ENCODE results near the gene QPRT. TPM values are rescaled to one million over a fixed set of nuclear protein-coding genes. Genes with fewer than 3 reads are reported as not detected.
"Not testable (repeated sequence)": the region's sequence is repeated elsewhere in the genome, so short reads cannot be mapped to it uniquely, and the experiment has no call there.

QPRT gene
- total RNA-seq (53.7 and 94.0 TPM in 2 replicates), polyA plus RNA-seq (10.3 and 27.7 TPM in 2 replicates), polyA minus RNA-seq (ENCODE audit: low replicate concordance) (7.1 and 32.4 TPM in 2 replicates)
- 17.9 and 43.7 TPM in 2 replicates for polyA plus RNA-seq (2012)

- Histone ChIP-seq H3K9me3 (ENCODE audit: control insufficient read depth, insufficient read depth, low read depth, low read length) (no peaks in the 10 kb centered on the region), H3K9ac (ENCODE audit: insufficient read depth, low read length) (peak within 1 kb of the TSS; percentile 7), H3K36me3 (ENCODE audit: control insufficient read depth, insufficient read depth, low read length) (no peaks in the 10 kb centered on the region), H4K20me1 (ENCODE audit: control insufficient read depth, extremely low read depth, insufficient read depth, low read length) (no peaks in the 10 kb centered on the region), H2AFZ (ENCODE audit: low read length) (peak within 1 kb of the TSS; percentile 19), H3K4me3 (replicated peaks in 1 of 4; ENCODE audit: control extremely low read depth in 1 of 4, insufficient read depth in 1 of 4, low read depth in 3 of 4, low read length in 4 of 4) (peak within 1 kb of the TSS; percentile 29 to 73 (median 52)), H3K27ac (ENCODE audit: insufficient read depth, low read length) (no peak within 1 kb of the TSS), H3K4me1 (ENCODE audit: control insufficient read depth, extremely low read depth, insufficient read depth, low read length) (no peaks in the 10 kb centered on the region), H3K27me3 (ENCODE audit: control insufficient read depth, insufficient read depth, low read length) (no peaks in the 10 kb centered on the region), H3K4me2 (ENCODE audit: extremely low read depth, insufficient read depth, low read length) (peak within 1 kb of the TSS; percentile 44), H3K79me2 (ENCODE audit: control insufficient read depth, insufficient read depth, low read length) (no peaks in the 10 kb centered on the region)
- TF ChIP-seq CTCF (conservative IDR thresholded peaks at IDR 0.05 in 1 of 2, IDR thresholded peaks at IDR 0.05 in 1 of 2; ENCODE audit: low read depth in 1 of 2, low read length in 2 of 2) = no peak
- peak; percentile 37 to 78 for DNase-seq (ENCODE audit: low read depth in 2 of 2)
Observed at GRCh38 chr16:29678691-29679267, at the start of gene QPRT. Gene QPRT, plus strand, starts transcription at chr16:29679180. Its CDS starts 18 bp downstream, at chr16:29679198.

GRCh38 chr16:29629318-29629717 is 49.7 kb upstream of the QPRT start:
- H2AFZ ChIP-seq (ENCODE audit: low read length); DNase-seq (ENCODE audit: low read depth in 2 of 2); H3K36me3 ChIP-seq (ENCODE audit: control insufficient read depth, insufficient read depth, low read length); H3K9ac ChIP-seq (ENCODE audit: insufficient read depth, low read length); H3K9me3 ChIP-seq (ENCODE audit: control insufficient read depth, insufficient read depth, low read depth, low read length); H3K79me2 ChIP-seq (ENCODE audit: control insufficient read depth, insufficient read depth, low read length); H4K20me1 ChIP-seq (ENCODE audit: control insufficient read depth, extremely low read depth, insufficient read depth, low read length); H3K27ac ChIP-seq (ENCODE audit: insufficient read depth, low read length); H3K4me2 ChIP-seq (ENCODE audit: extremely low read depth, insufficient read depth, low read length); H3K4me3 ChIP-seq (replicated peaks in 1 of 4; ENCODE audit: control extremely low read depth in 1 of 4, insufficient read depth in 1 of 4, low read depth in 3 of 4, low read length in 4 of 4); H3K27me3 ChIP-seq (ENCODE audit: control insufficient read depth, insufficient read depth, low read length); H3K4me1 ChIP-seq (ENCODE audit: control insufficient read depth, extremely low read depth, insufficient read depth, low read length): not testable (repeated sequence)

GRCh38 chr16:29631658-29632057 is 47.3 kb upstream of the QPRT start:
- H3K4me3 ChIP-seq (replicated peaks in 1 of 4; ENCODE audit: control extremely low read depth in 1 of 4, insufficient read depth in 1 of 4, low read depth in 3 of 4, low read length in 4 of 4); H3K79me2 ChIP-seq (ENCODE audit: control insufficient read depth, insufficient read depth, low read length); H3K27me3 ChIP-seq (ENCODE audit: control insufficient read depth, insufficient read depth, low read length); H3K27ac ChIP-seq (ENCODE audit: insufficient read depth, low read length); H3K4me2 ChIP-seq (ENCODE audit: extremely low read depth, insufficient read depth, low read length); H2AFZ ChIP-seq (ENCODE audit: low read length); H4K20me1 ChIP-seq (ENCODE audit: control insufficient read depth, extremely low read depth, insufficient read depth, low read length); DNase-seq (ENCODE audit: low read depth in 2 of 2); H3K9me3 ChIP-seq (ENCODE audit: control insufficient read depth, insufficient read depth, low read depth, low read length); H3K4me1 ChIP-seq (ENCODE audit: control insufficient read depth, extremely low read depth, insufficient read depth, low read length); H3K9ac ChIP-seq (ENCODE audit: insufficient read depth, low read length); H3K36me3 ChIP-seq (ENCODE audit: control insufficient read depth, insufficient read depth, low read length): not testable (repeated sequence)

GRCh38 chr16:29635902-29636301 is 43.1 kb upstream of the QPRT start:
- H3K9ac ChIP-seq (ENCODE audit: insufficient read depth, low read length); H3K4me3 ChIP-seq (replicated peaks in 1 of 4; ENCODE audit: control extremely low read depth in 1 of 4, insufficient read depth in 1 of 4, low read depth in 3 of 4, low read length in 4 of 4); H3K9me3 ChIP-seq (ENCODE audit: control insufficient read depth, insufficient read depth, low read depth, low read length); H3K36me3 ChIP-seq (ENCODE audit: control insufficient read depth, insufficient read depth, low read length); H3K4me2 ChIP-seq (ENCODE audit: extremely low read depth, insufficient read depth, low read length); H2AFZ ChIP-seq (ENCODE audit: low read length); H3K79me2 ChIP-seq (ENCODE audit: control insufficient read depth, insufficient read depth, low read length); DNase-seq (ENCODE audit: low read depth in 2 of 2); H4K20me1 ChIP-seq (ENCODE audit: control insufficient read depth, extremely low read depth, insufficient read depth, low read length); H3K27ac ChIP-seq (ENCODE audit: insufficient read depth, low read length); H3K27me3 ChIP-seq (ENCODE audit: control insufficient read depth, insufficient read depth, low read length); H3K4me1 ChIP-seq (ENCODE audit: control insufficient read depth, extremely low read depth, insufficient read depth, low read length): not testable (repeated sequence)

- not testable (repeated sequence) for H2AFZ ChIP-seq (ENCODE audit: low read length); H3K9ac ChIP-seq (ENCODE audit: insufficient read depth, low read length); H3K4me1 ChIP-seq (ENCODE audit: control insufficient read depth, extremely low read depth, insufficient read depth, low read length); H3K36me3 ChIP-seq (ENCODE audit: control insufficient read depth, insufficient read depth, low read length); H3K27ac ChIP-seq (ENCODE audit: insufficient read depth, low read length); DNase-seq (ENCODE audit: low read depth in 2 of 2); H3K9me3 ChIP-seq (ENCODE audit: control insufficient read depth, insufficient read depth, low read depth, low read length); H3K4me2 ChIP-seq (ENCODE audit: extremely low read depth, insufficient read depth, low read length); H3K79me2 ChIP-seq (ENCODE audit: control insufficient read depth, insufficient read depth, low read length); H3K27me3 ChIP-seq (ENCODE audit: control insufficient read depth, insufficient read depth, low read length); H4K20me1 ChIP-seq (ENCODE audit: control insufficient read depth, extremely low read depth, insufficient read depth, low read length); H3K4me3 ChIP-seq (replicated peaks in 1 of 4; ENCODE audit: control extremely low read depth in 1 of 4, insufficient read depth in 1 of 4, low read depth in 3 of 4, low read length in 4 of 4)
Observed at GRCh38 chr16:29636368-29636767, 42.6 kb upstream of the QPRT start.

GRCh38 chr16:29638751-29639150 is 40.2 kb upstream of the QPRT start:
- not testable (repeated sequence) for H3K9me3 ChIP-seq (ENCODE audit: control insufficient read depth, insufficient read depth, low read depth, low read length); H2AFZ ChIP-seq (ENCODE audit: low read length); H4K20me1 ChIP-seq (ENCODE audit: control insufficient read depth, extremely low read depth, insufficient read depth, low read length); H3K27me3 ChIP-seq (ENCODE audit: control insufficient read depth, insufficient read depth, low read length); H3K4me3 ChIP-seq (replicated peaks in 1 of 4; ENCODE audit: control extremely low read depth in 1 of 4, insufficient read depth in 1 of 4, low read depth in 3 of 4, low read length in 4 of 4); DNase-seq (ENCODE audit: low read depth in 2 of 2); H3K36me3 ChIP-seq (ENCODE audit: control insufficient read depth, insufficient read depth, low read length); H3K9ac ChIP-seq (ENCODE audit: insufficient read depth, low read length); H3K79me2 ChIP-seq (ENCODE audit: control insufficient read depth, insufficient read depth, low read length); H3K4me2 ChIP-seq (ENCODE audit: extremely low read depth, insufficient read depth, low read length); H3K4me1 ChIP-seq (ENCODE audit: control insufficient read depth, extremely low read depth, insufficient read depth, low read length); H3K27ac ChIP-seq (ENCODE audit: insufficient read depth, low read length)
